HG02623 (cell line): ENCODE data around the gene RIN1.
"Not testable (repeated sequence)": the region's sequence is repeated elsewhere in the genome, so short reads cannot be mapped to it uniquely, and the experiment has no call there.

Experiments used
- ATAC-seq: cut with Tn5 transposase; IDR thresholded peaks from one replicate; pipeline ENCODE4 v1.9.1; 2021; ENCODE audit warnings: moderate library complexity; ENCODE audit not compliant: unreplicated experiment

Gene RIN1

GRCh38 chr11:66360406-66361073 is 24.3 kb upstream of the RIN1 start:
- no peak for ATAC-seq

GRCh38 chr11:66359662-66360087 is 23.4 kb upstream of the RIN1 start:
- no peak for ATAC-seq

GRCh38 chr11:66350560-66351235 is 14.5 kb upstream of the RIN1 start:
- ATAC-seq: not testable (repeated sequence)

GRCh38 chr11:66349084-66349386 is 12.8 kb upstream of the RIN1 start:
- ATAC-seq: no peak

- ATAC-seq: peak; percentile 44
These were observed 11.4 kb upstream of the RIN1 start, which contains the start of gene B4GAT1 for GRCh38 chr11:66347425-66348276. Gene B4GAT1 (minus strand): TSS chr11:66347629. CDS start chr11:66347545, 84 bp downstream.

- no peak for ATAC-seq
These were observed 10.5 kb upstream of the RIN1 start for GRCh38 chr11:66346476-66347424.

- ATAC-seq: no peak
These were observed 9.0 kb upstream of the RIN1 start for GRCh38 chr11:66345316-66345649.

GRCh38 chr11:66344550-66345315 is 8.5 kb upstream of the RIN1 start, which contains the start of gene BRMS1:
Gene BRMS1 (minus strand): TSS chr11:66345104. CDS start chr11:66342234, 2,870 bp downstream.
- peak; percentile 62 for ATAC-seq

- no peak for ATAC-seq
These were observed 6.9 kb upstream of the RIN1 start for GRCh38 chr11:66343176-66343575.

- ATAC-seq: no peak
These were observed 5.4 kb upstream of the RIN1 start for GRCh38 chr11:66341502-66342126.

GRCh38 chr11:66340596-66341501 is 4.6 kb upstream of the RIN1 start:
- ATAC-seq: no peak

- ATAC-seq: no peak
These were observed 3.7 kb upstream of the RIN1 start for GRCh38 chr11:66339686-66340483.

- ATAC-seq: no peak
These were observed 3.0 kb upstream of the RIN1 start for GRCh38 chr11:66339162-66339675.

- ATAC-seq: no peak
These were observed 2.3 kb upstream of the RIN1 start for GRCh38 chr11:66338276-66339161.

- ATAC-seq: no peak
These were observed 1.1 kb upstream of the RIN1 start for GRCh38 chr11:66337103-66337899.
